ENCODE results near the gene LCN12. TPM values are rescaled to one million over a fixed set of nuclear protein-coding genes. Genes with fewer than 3 reads are reported as not detected.

The LCN12 gene
- total RNA-seq, 4 donors from 2014 or later = 1.8 to 8.7 (median 7.9) TPM; not detected in 1

- TF ChIP-seq CTCF (IDR thresholded peaks at IDR 0.05) = no peak
- no peak for TF ChIP-seq POLR2A (IDR thresholded peaks at IDR 0.05)
- peaks cover 0 to 19% (median 4%) of the 10 kb centered on the region in 4 donors for H3K4me1 ChIP-seq
- H3K9me3 ChIP-seq = no peaks in the 10 kb centered on the region
- no peaks in the 10 kb centered on the region for H3K27me3 ChIP-seq
- no peaks in the 10 kb centered on the region for H3K36me3 ChIP-seq
- DNase-seq = no peak
- no peak overlapping the region for H3K4me3 ChIP-seq
- no peak overlapping the region for H3K27ac ChIP-seq
Measured at GRCh38 chr9:136952876-136953770, 1.1 kb downstream of the LCN12 start.

- H3K27me3 ChIP-seq = no peaks in the 10 kb centered on the region
- H3K27ac ChIP-seq = no peak overlapping the region
- no peaks in the 10 kb centered on the region for H3K9me3 ChIP-seq
- TF ChIP-seq CTCF (IDR thresholded peaks at IDR 0.05) = no peak
- no peak for TF ChIP-seq POLR2A (IDR thresholded peaks at IDR 0.05)
- H3K4me1 ChIP-seq = peaks cover 0 to 13% (median 4%) of the 10 kb centered on the region in 4 donors
- DNase-seq = no peak
- no peak overlapping the region for H3K4me3 ChIP-seq
- H3K36me3 ChIP-seq = no peaks in the 10 kb centered on the region
Measured at GRCh38 chr9:136953771-136954269, 1.7 kb downstream of the LCN12 start.

- DNase-seq = no peak
- TF ChIP-seq POLR2A (IDR thresholded peaks at IDR 0.05) (no peak), CTCF (IDR thresholded peaks at IDR 0.05) (no peak)
- H3K27me3 ChIP-seq = no peaks in the 10 kb centered on the region
- no peak overlapping the region for H3K4me3 ChIP-seq
- no peak overlapping the region for H3K27ac ChIP-seq
- H3K4me1 ChIP-seq = peaks cover 0 to 8% (median 2%) of the 10 kb centered on the region in 4 donors
- no peaks in the 10 kb centered on the region for H3K36me3 ChIP-seq
- H3K9me3 ChIP-seq = no peaks in the 10 kb centered on the region
Measured at GRCh38 chr9:136954270-136955083, 2.4 kb downstream of the LCN12 start.

DNA sequence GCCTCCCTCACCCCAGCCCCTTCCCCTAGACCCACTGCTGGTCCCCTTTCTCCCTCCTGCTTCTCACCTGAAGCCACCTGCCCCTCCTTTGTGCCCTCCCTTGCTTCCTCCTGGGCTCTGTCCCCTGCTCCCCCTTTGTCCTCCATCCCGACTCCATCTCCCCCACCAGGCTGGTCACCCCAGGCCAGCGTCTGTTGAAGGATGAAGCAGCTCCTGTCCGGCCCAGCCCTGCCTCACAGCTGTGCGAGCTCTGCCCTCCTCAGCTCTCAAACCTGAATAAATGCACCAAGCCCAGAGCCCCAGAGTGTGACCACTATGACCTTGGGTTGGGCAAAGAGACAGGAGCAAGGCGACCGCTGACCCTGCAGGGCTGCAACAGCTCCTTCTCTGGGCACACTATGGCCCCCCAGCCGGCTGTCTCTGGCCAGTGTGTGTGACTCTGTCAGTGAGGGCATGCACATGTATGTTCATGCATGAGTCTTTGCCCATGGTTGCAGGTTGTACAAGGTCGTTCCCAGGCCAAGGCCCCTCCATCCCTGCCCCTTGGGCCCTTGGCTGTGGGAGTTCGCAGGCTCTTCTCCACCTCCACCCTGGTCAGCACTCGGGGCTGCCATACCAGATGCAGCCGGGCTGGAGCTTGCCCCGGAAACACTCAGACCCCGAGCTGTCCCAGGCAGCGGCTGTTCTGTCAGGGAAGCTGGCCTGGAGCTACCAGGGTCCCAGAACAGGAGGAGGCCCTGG lies 3.3 kb downstream of the LCN12 start:
- no peaks in the 10 kb centered on the region for H3K36me3 ChIP-seq
- no peak overlapping the region for H3K27ac ChIP-seq
- no peak for DNase-seq
- no peak for TF ChIP-seq CTCF (IDR thresholded peaks at IDR 0.05)
- TF ChIP-seq POLR2A (IDR thresholded peaks at IDR 0.05) = no peak
- H3K4me3 ChIP-seq = no peak overlapping the region
- no peaks in the 10 kb centered on the region for H3K9me3 ChIP-seq
- peaks cover 0 to 4% (median 2%) of the 10 kb centered on the region in 4 donors for H3K4me1 ChIP-seq
- no peaks in the 10 kb centered on the region for H3K27me3 ChIP-seq

- no peaks in the 10 kb centered on the region for H3K36me3 ChIP-seq
- no peaks in the 10 kb centered on the region for H3K27me3 ChIP-seq
- TF ChIP-seq CTCF (IDR thresholded peaks at IDR 0.05) (no peak), POLR2A (IDR thresholded peaks at IDR 0.05) (no peak)
- H3K4me3 ChIP-seq = no peak overlapping the region
- no peaks in the 10 kb centered on the region for H3K9me3 ChIP-seq
- no peak for DNase-seq
- H3K27ac ChIP-seq = no peak overlapping the region
- no peaks in the 10 kb centered on the region for H3K4me1 ChIP-seq
Measured at GRCh38 chr9:136955943-136956335, 3.9 kb downstream of the LCN12 start.

All from Peyer's patch (tissue), 4 donors.